ENCODE data around the gene AANAT. TPM values are rescaled to one million over a fixed set of nuclear protein-coding genes. Genes with fewer than 3 reads are reported as not detected.
"Not testable (repeated sequence)": the region's sequence is repeated elsewhere in the genome, so short reads cannot be mapped to it uniquely, and the experiment has no call there.

AANAT gene
- total and polyA plus RNA-seq, 12 donors, result 0.30 to 0.40 TPM; not detected in 10

DNA sequence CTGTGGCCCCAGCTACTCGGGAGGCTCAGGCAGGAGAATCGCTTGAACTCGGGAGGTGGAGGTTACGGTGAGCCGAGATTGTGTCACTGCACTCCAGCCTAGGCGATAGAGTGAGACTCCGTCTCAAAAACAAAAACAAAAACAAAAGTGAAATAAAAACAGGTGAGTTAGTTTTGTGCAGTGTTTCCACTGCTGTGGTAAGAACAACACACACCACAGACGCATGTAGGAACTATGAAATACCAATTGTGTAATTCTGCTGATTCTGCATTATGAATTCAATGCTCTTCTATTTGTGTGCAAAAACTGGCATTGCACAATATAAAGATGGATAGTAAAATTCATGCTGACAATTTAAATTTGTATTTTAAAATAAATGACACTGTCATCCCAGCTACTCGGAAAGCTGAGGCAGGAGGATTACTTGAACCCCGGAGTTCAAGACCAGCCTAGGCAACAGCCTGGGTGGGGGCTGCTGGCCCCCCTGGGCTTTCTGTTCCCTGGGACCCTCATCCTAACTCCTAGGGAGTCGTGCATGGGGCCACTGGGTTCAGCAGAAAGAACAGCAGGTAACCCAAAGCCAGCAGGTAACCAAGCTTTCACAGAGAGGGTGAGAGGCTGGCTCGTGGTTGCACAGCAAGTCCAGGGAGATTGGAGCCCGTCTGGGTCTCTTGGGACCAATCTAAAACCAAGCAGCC is 44.4 kb downstream of the AANAT start:
- no peak for DNase-seq
- intact Hi-C loops (cut with DNase I), result no loop called here
- Histone ChIP-seq H3K27me3 (no peaks in the 10 kb centered on the region), H3K27ac (no peak overlapping the region), H3K36me3 (replicated peaks in 1 of 2) (no peaks in the 10 kb centered on the region), H3K4me3 (no peak overlapping the region), H3K4me1 (replicated peaks in 1 of 2) (no peaks in the 10 kb centered on the region), H3K9me3 (replicated peaks in 1 of 3) (no peaks in the 10 kb centered on the region)
- TF ChIP-seq, protein P1, sequence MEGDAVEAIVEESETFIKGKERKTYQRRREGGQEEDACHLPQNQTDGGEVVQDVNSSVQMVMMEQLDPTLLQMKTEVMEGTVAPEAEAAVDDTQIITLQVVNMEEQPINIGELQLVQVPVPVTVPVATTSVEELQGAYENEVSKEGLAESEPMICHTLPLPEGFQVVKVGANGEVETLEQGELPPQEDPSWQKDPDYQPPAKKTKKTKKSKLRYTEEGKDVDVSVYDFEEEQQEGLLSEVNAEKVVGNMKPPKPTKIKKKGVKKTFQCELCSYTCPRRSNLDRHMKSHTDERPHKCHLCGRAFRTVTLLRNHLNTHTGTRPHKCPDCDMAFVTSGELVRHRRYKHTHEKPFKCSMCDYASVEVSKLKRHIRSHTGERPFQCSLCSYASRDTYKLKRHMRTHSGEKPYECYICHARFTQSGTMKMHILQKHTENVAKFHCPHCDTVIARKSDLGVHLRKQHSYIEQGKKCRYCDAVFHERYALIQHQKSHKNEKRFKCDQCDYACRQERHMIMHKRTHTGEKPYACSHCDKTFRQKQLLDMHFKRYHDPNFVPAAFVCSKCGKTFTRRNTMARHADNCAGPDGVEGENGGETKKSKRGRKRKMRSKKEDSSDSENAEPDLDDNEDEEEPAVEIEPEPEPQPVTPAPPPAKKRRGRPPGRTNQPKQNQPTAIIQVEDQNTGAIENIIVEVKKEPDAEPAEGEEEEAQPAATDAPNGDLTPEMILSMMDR (IDR thresholded peaks at IDR 0.05), result no peak
- no peak for TF ChIP-seq POLR2A (IDR thresholded peaks at IDR 0.05)
- WGBS, 4 donors, result 76 to 79% (median 78%) methylated on average over 11 to 13 of the region's 13 CpGs

DNA sequence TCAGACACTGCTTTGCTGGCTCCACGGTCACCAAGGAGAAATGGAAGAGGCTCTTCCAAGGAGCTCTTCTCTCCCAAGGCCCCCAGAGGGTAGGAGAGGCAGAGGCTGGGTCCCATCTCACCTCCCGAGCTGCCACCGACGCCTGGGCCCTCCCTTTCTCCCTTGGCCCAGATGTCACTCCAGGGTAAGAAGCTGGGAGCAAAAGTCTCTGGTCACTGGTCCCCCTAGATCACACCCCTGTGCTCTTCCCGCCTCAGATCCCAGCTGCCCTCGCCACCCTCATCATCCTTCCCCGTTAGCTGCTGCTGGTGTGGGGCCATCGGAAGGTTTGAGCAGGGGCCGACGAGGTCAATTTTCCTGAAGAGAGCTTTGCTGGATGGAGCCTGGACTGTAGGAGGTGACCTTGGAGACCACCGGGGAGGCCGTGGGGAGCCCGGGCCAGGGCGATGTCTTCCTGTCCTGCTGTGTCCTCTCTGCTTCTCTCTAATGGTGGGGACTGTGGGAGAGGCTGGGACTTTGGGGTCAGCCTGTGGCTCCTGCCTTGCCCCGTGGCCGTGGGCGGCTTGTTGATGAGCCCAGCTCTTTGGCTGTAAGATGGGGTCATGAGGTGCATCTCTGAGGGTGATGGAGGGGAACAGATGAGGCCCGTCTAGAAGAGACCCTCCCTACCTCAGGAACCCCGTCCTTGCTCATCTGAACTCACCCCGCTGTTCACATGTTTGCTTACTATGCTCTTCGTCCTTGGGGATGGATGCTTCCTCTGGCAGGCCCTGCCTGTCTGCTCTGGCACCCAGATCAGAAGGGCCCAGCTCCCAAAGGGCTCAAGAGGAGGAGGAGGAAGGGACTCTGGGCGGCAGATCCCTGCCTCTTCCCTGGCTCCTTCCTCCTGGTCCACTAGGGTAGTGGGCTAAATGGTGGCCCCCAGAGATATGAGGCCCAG is 45.2 kb downstream of the AANAT start:
- no peaks in the 10 kb centered on the region for H3K9me3 ChIP-seq (replicated peaks in 1 of 3)
- no peaks in the 10 kb centered on the region for H3K4me1 ChIP-seq (replicated peaks in 1 of 2)
- H3K4me3 ChIP-seq, result no peak overlapping the region
- H3K36me3 ChIP-seq (replicated peaks in 1 of 2), result no peaks in the 10 kb centered on the region
- H3K27ac ChIP-seq, result no peak overlapping the region
- intact Hi-C loops (cut with DNase I), result no loop called here
- no peaks in the 10 kb centered on the region for H3K27me3 ChIP-seq
- TF ChIP-seq, protein P1 (IDR thresholded peaks at IDR 0.05), result no peak
- TF ChIP-seq POLR2A (IDR thresholded peaks at IDR 0.05), result no peak
- DNase-seq, result no peak
- WGBS, 4 donors, result 75 to 79% (median 77%) methylated on average over 13 to 22 of the region's 22 CpGs

DNA sequence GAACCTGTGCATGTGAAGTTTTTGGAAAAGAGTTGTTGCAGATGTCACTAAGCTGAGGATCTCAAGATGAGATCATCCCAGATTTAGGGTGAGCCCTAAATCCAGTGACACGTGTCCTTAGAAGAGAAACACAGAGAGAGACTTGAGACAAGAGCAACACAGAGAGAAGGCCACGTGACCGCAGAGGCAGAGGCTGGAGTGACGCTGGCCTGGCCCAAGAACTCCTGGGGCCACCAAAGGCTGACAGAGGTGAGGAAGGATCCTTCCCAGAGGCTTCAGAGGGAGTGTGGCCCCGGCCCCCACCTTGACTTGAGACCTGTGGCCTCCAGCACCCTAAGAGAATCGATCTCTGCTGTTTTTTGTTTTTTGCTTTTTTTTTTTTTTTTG is 45.9 kb downstream of the AANAT start:
- Histone ChIP-seq H3K4me3 (no peak overlapping the region), H3K27ac (no peak overlapping the region), H3K9me3 (replicated peaks in 1 of 3) (no peaks in the 10 kb centered on the region), H3K27me3 (no peaks in the 10 kb centered on the region), H3K4me1 (replicated peaks in 1 of 2) (no peaks in the 10 kb centered on the region), H3K36me3 (replicated peaks in 1 of 2) (no peaks in the 10 kb centered on the region)
- no peak for DNase-seq
- intact Hi-C loops (cut with DNase I), result no loop called here
- WGBS, 4 donors, result 75 to 80% (median 76%) methylated on average over 6 of the region's 6 CpGs
- no peak for TF ChIP-seq POLR2A (IDR thresholded peaks at IDR 0.05)
- TF ChIP-seq, protein P1 (IDR thresholded peaks at IDR 0.05), result no peak

DNA sequence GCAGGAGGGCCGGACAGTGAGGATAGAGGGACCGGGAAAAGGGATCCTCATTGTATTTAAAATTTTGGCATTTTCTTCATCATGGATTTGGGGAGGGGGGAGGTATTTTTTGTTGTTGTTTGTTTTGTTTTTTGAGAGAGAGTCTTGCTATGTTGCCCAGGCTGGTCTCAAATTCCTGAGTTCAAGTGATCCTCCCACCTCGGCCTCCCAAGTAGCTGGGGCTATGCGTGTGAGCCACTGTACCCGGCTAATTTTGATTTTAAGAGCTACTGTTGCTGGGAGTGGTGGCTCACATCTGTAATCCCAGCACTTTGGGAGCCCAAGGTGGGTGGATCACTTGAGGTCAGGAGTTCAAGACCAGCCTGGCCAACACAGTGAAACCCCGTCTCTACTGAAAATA is 47.0 kb downstream of the AANAT start:
- H3K4me1 ChIP-seq (replicated peaks in 1 of 2); H3K27me3 ChIP-seq; DNase-seq; H3K9me3 ChIP-seq (replicated peaks in 1 of 3); H3K36me3 ChIP-seq (replicated peaks in 1 of 2); H3K4me3 ChIP-seq; H3K27ac ChIP-seq; intact Hi-C loops (cut with DNase I): not testable (repeated sequence)
- 92 to 97% (median 95%) methylated on average over 6 of the region's 6 CpGs for WGBS, 4 donors

Measured in adrenal gland (tissue), 12 donors.